HCEC 1CT (cell line): Measurements from ENCODE around the gene PARP6.
"Not testable (repeated sequence)": the region's sequence is repeated elsewhere in the genome, so short reads cannot be mapped to it uniquely, and the experiment has no call there.

Experiments used
- DNase-seq: peaks from one replicate; pipeline ENCODE4 v3.0.0-alpha.2; 2017

PARP6 gene

DNA sequence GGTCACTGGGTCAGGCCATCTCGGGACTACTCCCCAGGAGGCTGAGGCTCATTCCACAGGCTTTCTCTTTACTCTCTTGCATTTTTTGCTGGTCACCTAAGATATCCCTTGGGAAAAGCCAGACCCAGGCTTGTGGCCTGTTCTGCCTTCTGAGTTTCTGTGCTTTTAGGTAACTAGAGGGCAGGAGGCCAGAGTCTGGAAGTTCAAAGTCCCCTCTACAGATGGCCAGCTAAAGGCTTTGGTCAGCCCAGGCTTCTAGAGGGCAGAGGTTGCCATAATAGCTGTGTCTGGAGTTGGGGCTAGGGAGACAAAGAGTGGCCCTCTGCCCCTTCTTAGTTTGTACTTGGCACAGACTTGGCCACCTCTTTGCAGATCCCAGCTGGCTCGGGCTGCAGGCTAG is 8.4 kb upstream of the PARP6 start:
- no peak for DNase-seq

DNA sequence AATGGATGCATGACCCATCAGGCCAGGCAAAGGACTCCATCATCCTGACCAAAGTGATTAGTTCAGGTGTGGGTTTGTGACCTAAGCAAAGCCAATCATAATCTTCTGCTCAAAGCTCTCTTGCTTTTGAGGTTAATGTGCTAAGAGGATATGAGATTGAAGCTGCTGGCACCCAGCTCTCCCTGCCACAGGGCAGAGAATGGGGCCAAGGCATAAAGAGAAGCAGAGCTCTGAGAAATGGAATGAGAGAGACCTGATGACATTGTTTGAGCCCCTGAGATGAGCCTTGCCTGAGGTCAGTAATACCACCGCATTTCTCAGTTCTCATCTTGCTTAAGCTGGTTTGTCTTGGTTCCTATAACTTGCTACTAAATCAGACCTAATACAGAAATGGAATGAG is 6.4 kb upstream of the PARP6 start:
- DNase-seq = no peak

DNA sequence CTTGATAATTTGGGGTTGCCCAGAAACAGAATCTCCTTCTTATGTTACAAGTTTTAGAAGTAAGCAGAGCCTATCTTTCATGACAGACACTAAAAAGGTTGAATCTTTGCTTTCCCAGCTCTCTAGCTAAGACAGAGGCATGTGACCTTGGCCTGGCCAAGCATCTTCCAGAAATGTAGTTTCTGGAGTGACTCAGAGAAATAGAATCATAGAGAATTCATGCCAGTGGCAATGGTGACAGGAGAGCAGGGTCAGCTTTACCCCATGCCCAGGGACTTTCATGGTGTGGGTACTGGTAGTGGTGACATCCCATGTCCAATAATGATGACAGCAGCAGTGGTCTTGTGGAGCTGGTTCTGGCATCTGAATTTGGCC is 4.0 kb upstream of the PARP6 start:
- no peak for DNase-seq

DNA sequence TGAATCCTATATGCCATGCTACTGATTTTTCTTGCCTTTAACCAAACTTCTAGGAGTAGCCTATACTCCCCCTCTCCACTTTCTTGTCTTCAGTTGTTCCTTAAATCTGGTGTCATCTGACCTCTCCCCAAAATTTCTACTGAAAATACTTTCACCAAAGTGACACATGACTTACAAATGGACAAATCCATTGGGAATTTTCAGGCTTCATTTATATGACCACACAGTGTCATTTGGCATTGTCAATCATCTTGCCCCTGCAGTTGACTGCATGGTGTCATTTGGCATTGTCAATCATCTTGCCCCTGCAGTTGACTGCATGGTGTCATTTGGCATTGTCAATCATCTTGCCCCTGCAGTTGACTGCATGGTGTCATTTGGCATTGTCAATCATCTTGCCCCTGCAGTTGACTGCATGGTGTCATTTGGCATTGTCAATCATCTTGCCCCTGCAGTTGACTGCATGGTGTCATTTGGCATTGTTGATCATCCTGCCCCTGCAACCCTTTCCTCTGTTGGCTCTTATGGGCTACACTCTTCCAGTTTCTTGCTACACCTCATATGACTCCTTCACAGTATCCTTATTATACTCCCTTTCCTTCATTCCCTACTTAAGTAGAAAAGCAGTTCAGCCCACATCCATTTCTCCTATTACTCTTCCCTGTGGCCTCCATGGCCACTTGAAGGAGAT is 3.4 kb upstream of the PARP6 start:
- DNase-seq = not testable (repeated sequence)

DNA sequence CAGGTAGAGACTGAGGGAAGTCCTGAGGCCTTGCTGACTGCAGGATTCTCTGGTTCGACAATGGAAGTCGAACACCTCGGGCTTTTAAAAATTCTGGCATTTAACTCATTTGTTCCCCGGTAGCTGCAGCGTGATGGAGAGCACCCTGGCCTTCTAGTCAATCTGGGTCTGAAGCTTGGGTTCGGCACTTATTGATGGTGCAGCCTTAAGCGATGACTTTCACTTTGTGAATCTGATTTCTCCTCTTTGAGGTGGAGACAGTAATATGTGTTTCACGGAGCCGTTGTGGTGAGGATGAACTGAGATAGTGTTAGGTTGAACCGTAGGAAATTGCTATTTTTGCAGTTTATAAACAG is 621 bp upstream of the PARP6 start:
- DNase-seq = no peak

DNA sequence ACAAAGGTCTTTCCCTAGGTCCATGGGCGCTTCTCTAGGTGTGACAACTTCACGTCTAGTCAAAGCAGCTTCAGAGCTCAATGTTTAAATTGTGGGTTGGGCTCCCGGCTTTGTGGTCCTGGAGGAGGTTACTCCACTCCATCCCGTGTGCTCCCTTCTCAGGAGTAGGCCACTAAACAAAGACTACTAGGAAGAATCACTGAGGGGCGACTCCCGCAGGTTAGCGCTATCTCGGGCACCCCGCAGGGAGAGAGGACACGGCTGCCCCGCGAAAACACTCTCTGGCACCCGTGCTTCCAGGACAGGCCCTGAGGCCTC is 500 bp downstream of the PARP6 start:
- DNase-seq = peak; percentile 17

DNA sequence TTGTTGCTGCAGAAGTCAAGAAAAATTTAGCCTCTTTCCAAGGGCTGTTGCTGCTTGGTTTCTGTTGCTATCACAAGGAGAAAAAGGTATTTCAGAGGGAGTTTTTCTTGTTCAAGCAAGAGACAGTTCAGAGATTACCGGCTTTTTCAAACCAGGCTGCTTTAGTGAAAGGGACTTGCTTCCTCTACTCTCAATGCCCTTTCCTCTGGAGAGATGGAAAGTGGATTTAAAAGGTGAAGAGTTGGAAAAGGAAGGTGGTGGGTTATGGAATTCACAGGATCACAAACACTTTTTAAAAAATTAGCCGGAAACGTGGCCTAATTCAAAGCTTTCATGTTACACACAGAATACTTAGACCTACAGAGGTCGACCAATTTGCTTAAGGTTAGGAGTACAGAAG is 1.1 kb downstream of the PARP6 start:
- DNase-seq = no peak

DNA sequence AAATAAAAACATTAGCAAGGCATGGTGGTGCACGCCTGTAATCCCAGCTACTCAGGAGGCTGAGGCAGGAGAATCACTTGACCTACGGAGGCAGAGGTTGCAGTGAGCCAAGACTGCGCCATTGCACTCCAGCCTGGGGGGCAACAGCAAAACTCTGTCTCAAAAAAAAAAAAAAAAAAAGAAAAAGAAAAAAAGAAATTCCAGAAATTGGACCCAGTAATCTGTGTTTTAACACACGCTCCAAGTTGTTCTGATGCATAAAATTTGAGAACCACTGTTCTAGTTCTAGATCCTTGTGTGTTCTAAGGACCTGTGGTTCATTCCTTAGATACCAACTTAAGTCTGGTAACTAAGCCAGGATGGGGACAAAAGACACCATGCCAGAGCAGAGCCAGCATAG is 2.6 kb downstream of the PARP6 start:
- DNase-seq = no peak

DNA sequence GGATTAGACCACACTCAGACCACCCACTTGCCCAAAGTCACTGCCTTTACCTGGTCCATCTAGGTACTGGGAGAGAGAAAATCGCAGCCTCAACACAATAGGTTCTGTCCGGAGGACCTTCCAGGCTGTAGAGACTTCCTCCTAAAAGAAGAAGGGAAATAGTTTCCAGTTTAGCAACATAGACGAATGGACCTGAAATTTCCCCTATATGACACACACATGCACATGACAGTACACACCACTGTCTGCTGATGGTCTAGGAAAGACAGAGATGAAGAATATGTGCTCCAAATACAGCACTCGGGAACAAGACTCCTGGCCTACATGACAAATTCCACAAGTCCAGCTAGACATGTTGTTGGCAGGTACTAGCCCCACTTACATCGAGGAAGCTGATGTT is 7.3 kb downstream of the PARP6 start:
- no peak for DNase-seq

DNA sequence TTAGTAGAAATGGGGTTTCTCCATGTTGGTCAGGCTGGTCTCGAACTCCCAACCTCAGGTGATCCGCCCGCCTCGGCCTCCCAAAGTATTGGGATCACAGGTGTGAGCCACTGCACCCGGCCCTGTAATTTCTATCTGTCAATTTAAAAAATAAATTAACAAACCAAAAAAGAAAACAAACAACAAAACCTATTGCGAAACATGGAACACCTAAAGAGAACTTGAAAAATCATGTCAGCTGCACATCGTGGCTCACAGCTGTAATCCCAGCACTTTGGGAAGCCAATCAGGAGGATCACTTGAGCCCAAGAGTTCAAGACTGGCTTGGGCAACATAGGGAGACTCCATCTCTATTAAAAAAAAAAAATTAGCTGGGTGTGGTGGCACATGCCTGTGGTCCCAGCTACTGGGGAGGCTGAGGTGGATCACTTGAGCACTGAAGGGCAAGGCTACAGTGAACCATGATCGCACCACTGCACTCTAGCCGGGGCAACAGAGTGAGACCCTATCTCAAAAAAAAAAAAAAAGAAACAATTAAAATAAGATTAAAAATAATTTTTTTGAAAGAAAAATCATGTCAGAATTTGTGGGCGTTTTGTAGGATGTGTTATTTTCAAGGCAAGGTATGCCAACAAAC is 19.6 kb downstream of the PARP6 start:
- no peak for DNase-seq

DNA sequence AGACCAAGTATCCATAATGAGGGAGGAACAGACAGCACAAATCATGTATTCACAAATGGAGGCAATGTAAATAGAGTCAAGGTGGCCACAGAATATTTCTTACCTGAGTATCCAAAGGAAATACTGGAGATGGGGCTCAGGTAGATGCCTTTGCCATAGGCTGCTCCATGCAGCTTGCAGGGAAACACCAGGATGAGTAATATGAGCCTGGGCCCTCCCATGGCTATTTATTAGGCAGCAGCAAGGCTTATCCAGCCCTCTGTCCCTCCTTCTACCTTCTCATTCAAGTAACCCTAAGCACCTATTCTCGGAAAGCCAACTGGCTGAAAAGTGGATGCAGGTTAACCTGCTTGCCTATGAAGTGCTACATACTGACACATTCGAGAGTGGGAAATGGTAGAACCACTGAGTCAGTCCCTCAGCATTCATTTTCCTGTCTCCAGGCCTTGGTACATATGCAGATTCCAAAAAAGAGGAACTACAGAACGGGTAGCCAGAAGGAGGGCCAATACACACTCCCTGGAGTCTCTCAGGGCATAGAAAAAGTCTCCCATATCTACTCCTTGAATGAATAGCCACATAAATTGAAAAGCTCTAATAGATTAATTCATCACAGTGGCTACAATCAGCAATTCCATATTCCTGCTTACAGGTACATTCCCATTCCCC is 23.1 kb downstream of the PARP6 start:
- DNase-seq = no peak

DNA sequence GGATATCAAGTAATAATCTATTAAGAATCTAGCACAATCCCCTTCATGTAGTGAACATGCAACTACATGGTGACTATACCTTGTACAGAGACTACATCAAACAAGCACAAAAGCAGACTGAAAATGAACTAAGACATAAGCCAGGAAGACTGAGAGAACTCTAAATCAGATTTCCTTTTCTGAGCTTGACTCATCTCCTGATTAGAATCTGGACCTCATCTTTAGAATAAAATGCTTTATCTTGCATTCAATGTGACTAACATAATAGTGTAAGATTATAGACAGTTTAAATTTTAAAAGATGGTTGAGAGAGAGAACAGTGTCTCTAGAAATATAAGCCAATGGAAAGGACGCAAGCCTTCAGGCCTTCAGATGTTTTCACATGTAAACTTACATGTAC is 23.8 kb downstream of the PARP6 start:
- no peak for DNase-seq

DNA sequence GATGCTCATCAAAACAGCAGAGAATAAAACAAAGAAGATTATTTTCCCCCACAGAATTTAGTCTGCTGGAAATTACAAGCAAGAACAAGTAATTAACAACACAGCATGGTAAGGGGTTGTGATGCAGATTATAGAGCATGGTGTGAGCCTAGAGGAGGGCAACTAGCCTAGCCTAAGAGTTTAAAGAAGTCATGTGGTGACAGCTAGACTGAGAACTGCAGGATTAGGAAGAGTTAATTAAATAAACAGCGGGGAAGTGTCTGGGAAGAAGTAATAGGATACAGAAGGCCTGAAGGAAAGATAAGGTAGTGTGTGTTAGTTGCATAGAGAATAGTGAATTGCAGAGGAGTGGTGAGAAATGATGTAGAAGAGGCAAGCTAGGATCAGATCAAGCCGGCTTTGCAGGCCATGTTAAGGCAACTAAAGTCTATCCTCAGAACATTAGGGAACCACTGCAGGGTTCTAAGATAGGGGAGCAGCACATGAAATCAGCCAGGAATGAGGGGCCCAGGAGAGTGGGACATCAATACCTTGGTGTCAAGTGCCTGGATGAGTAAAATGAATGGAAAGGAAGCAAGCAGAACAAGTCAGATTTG is 29.5 kb downstream of the PARP6 start:
- no peak for DNase-seq

DNA sequence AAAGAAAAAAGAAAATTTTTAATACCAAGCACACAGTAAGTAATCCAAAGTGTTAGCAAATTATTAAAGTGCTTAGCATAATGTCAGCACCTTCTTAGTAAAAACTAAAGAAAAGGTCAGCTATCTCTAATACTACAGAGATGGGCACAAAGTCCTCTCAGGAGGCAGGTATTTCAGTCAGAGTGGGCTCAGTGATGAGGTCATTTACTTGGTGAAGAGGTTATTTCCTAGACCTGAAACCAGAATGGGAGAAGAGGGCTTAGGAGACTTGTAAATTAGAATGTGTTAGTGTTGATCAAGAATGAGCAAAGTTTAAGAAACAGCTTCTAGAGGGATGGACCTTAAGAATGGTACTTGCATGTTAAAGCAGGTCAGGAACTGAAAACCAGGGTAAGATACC is 32.7 kb downstream of the PARP6 start:
- no peak for DNase-seq

DNA sequence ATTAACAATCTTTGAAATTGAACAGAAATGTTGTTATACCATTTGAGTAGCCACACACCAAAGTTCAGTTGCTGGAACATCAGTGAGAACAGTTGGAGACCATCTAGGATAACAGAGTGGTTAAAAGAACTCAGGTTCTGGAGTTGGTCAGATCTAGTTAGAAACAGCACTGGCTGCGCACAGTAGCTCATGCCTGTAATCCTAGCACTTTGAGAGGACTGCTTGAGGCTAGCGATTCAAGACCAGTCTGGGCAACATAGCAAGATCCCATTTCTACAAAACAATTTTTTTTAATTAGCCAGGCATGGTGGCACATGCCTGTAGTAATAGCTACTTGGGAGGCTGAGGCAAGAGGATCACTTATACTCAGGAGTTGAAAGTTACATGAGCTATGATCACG is 33.8 kb downstream of the PARP6 start:
- no peak for DNase-seq

DNA sequence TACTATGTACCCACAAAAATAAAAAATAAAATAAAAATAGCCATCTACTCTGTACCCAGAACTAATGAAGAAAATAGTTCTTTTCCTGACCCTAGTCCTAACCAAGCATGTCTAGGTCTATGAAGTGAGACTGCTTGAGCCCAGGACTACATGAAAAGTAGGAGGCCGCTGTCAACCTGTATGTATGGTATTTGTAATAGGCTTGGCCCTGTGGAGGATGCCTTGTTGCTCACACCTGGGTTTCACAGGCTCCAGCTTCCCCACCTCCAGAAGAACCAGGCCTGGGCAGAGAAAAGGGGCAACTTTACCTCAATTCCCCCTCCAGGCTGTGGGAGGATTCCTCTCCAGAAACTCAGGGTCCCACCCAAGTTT is 34.5 kb downstream of the PARP6 start:
- no peak for DNase-seq

DNA sequence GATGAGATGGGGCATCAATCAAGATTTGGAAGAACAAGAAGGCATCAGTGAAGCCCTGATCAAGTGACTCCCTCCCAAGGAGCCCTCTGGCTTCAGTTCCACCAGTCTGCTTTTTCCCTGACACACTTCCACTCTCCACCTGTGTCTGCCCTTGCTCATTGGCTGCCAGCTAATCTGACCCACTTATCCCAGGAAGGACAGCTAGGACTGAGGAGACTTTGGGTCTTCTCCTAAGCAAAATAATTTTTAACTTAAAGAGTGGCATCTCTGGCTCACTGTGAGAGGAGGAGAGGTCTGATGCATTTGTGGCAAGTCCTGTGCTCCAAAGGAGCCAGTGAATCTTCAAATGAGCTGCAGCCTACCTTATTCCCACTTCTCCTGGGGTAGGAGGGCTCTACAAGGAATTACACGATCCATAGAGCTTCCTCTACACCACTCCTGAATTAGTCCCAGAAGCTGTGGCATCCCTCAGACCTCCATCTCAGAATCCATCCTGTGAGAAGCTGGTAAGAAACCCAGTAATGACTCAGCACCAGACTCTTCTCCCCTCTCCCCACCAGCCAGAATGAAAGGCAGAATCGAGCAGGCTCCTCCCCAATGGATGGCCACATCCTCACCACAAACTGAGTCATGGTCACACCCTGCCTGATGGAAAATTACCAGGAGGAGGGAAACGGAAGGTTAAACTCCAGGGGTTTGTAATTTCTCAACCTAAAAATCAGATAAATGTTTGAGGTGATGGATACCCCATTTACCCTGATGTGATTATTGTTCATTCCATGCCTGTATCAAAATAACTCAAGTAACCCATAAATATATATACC is 35.1 kb downstream of the PARP6 start:
- peak; percentile 97 for DNase-seq

DNA sequence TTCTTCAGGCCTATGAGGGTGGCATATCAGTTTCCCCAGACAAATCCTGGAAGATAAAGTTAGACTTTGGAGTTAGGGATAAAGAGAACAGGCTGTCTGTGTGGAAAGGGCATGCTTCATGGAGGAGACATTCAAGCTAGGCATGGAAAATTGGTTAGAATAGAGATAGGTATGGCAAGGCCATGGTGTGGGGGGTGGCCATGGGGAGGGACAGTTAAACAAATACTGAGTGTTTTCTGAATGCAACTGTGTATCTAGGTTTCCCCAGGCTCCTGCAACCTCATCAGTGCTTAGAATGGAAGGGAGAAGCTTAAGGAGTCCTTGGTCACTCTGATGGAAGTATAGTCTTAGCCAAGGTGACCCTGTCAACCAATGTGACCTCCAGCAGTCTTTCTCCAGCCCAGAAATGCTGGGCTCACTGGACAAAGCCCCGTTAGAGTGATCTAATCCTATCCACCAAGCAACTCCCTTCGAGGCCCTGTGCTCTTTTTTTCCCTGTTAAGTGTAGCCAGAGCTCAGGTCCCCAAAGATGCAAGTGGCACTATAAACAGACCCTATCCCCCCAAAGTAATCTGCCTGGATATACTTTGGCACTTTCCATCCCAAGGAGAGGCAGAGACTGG is 35.9 kb downstream of the PARP6 start:
- DNase-seq = no peak

DNA sequence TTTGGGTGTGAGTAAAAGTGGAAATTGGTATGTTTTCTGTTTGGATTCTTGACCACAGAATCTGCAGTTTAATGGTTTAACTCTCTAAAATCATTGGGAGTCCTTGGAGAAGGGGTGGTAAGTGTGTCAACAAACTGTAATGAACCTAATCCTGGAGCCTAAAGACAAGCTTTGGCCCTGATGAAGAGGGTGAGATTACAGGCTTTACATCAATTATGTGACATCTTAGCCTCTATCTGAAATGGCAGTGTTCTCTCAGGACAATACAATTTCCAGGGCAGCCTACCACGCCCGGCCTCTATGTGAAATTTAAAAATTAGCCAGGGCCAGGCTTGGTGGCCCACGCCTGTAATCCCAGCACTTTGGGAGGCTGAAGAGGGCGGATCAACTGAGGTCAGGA is 37.1 kb downstream of the PARP6 start:
- no peak for DNase-seq

DNA sequence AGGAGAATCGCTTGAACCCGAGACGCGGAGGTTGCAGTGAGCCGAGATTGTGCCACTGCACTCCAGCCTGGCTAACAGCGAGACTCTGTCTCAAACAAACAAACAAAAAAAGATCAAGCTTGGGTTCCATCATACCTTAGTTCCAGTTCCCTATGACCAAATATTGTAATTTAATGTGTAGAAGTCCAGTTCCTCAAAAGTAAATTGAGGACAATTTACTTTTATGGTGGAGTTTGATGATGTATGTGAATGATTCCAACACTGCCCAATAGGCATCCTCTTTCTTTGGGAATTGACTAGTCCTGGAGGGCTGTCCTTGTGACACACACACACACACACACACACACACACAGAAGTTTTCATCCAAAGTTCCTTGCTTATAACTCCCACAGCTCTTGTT is 38.6 kb downstream of the PARP6 start:
- no peak for DNase-seq

DNA sequence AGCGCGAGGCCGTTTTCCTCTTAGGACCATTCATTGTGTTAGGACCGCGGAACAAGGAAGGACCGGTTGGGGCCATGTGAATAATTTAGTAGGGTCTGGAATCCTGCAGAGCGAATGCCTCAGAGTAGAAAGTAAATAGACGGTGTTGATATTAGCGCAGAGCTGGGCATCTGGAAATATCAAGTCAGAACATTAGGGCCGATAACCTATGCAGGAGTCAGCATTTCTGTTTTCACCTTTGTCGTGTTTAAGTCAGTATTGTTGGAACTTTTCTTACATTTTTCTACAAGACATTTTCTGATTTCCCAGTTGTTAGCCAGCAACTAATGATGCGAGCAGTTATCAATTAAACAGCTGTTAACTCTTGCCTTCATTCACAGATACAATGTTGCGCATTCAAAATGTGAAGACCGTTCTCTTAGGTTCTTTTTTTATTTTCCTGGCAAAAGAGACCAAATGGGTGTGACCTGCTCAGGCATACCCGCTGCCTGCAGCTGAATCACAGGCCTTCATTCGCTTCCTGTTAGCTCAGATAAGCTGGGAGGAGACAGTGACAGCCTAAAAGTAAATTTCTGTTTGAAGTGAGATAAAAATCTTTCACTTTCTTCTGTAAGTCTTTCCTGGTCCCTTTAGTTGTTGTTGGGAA is 40.4 kb downstream of the PARP6 start:
- DNase-seq = peak; percentile 76

DNA sequence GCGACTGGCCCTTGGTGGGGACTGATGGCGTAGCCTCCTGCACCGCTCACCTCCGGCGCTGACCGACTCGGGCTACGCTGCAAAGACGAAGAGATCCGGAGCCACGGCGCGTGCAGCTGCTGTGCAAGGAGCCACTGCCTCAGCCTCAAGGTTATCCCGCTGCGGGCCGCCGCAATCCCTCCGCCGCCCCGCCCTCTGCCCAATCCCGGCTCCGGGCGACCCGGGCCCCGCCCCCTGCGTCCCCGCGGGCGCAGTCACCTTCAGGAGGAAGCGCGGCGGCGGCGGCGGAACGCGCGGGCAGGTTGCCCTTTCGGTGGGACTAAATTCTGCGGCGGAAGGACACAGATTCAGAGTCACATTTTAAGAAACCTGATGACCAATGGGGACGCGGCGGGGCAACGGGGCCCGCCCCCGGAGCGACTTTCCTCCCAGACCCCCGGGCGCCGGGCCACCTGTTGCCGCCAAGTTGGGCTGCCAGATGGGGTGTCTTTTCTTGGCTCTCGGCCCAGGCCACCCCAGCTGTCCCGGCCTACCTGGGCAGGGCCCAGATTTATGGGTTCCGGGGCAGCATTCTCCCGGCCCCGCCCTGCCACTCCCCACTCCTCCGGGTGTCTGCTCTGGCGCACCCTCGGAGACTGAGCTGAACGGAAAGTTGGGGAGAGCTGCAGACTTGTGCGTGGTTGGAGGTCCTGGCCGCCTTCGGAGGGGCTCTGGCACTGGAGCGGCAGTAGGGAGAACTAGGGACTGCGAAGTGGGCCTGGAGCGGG is 41.1 kb downstream of the PARP6 start, which contains the start of gene PKM:
TSS of gene PKM (minus strand) at position 125 of the 767 bp plus-strand sequence. CDS start 12,093 bp downstream, outside the sequence.
- DNase-seq = peak; percentile 99
